Endodermal cell (in vitro differentiated cells): ENCODE data around the gene PSMD1. TPM values are rescaled to one million over a fixed set of nuclear protein-coding genes. Genes with fewer than 3 reads are reported as not detected.
"Not testable (repeated sequence)": the region's sequence is repeated elsewhere in the genome, so short reads cannot be mapped to it uniquely, and the experiment has no call there.

Source experiments
- DNase-seq: peaks from one replicate; pipeline ENCODE4 v3.0.0-alpha.2; 2017
- H3K27ac ChIP-seq: 2 replicates; pipeline ENCODE4 v1.5.1; 2013; ENCODE audit warnings: mild to moderate bottlenecking, low read depth, low read length, moderate library complexity
- H3K27me3 ChIP-seq: 2 replicates; pipeline ENCODE4 v1.6.1; 2013; ENCODE audit warnings: mild to moderate bottlenecking, low read length, moderate library complexity; ENCODE audit not compliant: insufficient read depth, control insufficient read depth, poor library complexity, severe bottlenecking
- H3K36me3 ChIP-seq: 2 replicates; pipeline ENCODE4 v1.7.0; 2013; ENCODE audit warnings: mild to moderate bottlenecking, low read length, moderate library complexity; ENCODE audit not compliant: control insufficient read depth, insufficient read depth
- H3K4me1 ChIP-seq: one replicate; pipeline ENCODE4 v1.7.0; 2013; ENCODE audit warnings: low read length; ENCODE audit not compliant: control insufficient read depth, insufficient read depth
- H3K4me3 ChIP-seq: 2 replicates; pipeline ENCODE4 v1.5.1; 2013; ENCODE audit warnings: mild to moderate bottlenecking, low read length, moderate library complexity
- H3K9ac ChIP-seq: 2 replicates; pipeline ENCODE4 v1.6.1; 2013; ENCODE audit warnings: mild to moderate bottlenecking, low read length, moderate library complexity; ENCODE audit not compliant: poor library complexity, severe bottlenecking; ENCODE audit errors: extremely low read depth
- H3K9me3 ChIP-seq: 2 replicates; pipeline ENCODE4 v1.6.1; 2013; ENCODE audit warnings: mild to moderate bottlenecking, low read length, moderate library complexity; ENCODE audit not compliant: control insufficient read depth
- H3K27ac Mint-ChIP-seq: 2 replicates; pipeline ENCODE4 v1.8.0; 2020; ENCODE audit warnings: mixed read lengths
- H3K27me3 Mint-ChIP-seq: 2 replicates; pipeline ENCODE4 v1.8.0; 2021; ENCODE audit warnings: mild to moderate bottlenecking, mixed read lengths; ENCODE audit not compliant: insufficient read depth
- H3K36me3 Mint-ChIP-seq: 2 replicates; pipeline ENCODE4 v1.8.0; 2020; ENCODE audit warnings: low read depth, mixed read lengths
- H3K4me1 Mint-ChIP-seq: 2 replicates; pipeline ENCODE4 v1.8.0; 2020; ENCODE audit warnings: mixed read lengths
- H3K4me3 Mint-ChIP-seq: 2 replicates; pipeline ENCODE4 v1.8.0; 2020; ENCODE audit warnings: mild to moderate bottlenecking, moderate library complexity, mixed read lengths
- H3K9me3 Mint-ChIP-seq: 2 replicates; pipeline ENCODE4 v1.8.0; 2020; ENCODE audit warnings: mild to moderate bottlenecking, mixed read lengths
- WGBS, 2 experiments: methylation state at CpG; one replicate each; pipeline versions ENCODE4 v1.1.5 to v1.1.7; 2013; ENCODE audit warnings: missing lambda C conversion rate in 2 of 2, mixed read lengths in 1 of 2; ENCODE audit not compliant: insufficient coverage in 1 of 2, insufficient read length in 1 of 2; 5-methylcytosine and 5-hydroxymethylcytosine counted together
- total RNA-seq, 2 donors: library from RNA; stranded (reverse); fragmentation: NEBNext Ultra II Directional in 1 of 2; extraction: Animal tissue kit (Norgen Biotek cat#: 25700) in 1 of 2; gene quantifications; 2 replicates in 1 of 2; 3 replicates in 1 of 2; pipeline ENCODE4 v1.2.1, GENCODE V29; 2021
- TF ChIP-seq, protein P1 (sequence below): fragments of 200-600 bp; sonication (generic); conservative IDR thresholded peaks from 2 replicates; pipeline ENCODE4 v1.5.0; 2021; ENCODE audit warnings: antibody characterized with exemption, mild to moderate bottlenecking

PSMD1 gene
- total RNA-seq, 2 donors from 2014 or later, result 148 to 158 TPM

DNA sequence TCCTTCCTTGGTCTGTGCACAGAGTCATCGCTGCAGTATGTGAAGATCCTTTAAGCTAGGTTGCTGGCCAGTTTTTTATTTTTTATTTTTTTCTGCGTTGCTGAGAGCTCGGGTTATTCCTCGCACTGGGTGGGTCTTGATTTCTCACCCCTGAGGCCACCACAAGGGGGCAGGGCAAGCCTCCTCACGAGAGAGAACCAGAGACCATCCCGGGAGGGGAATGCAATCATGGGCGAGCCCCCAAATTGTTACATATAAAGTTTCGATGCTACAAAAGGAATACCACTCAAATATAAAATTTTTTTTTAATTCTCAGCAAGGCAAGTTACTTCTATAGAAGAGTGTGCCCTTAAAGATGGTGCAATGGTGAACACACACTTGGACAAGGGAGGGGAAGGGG is 43.3 kb downstream of the PSMD1 start:
- Mint-ChIP-seq H3K27ac (no peak overlapping the region), H3K4me1 (peaks cover 10% of the 10 kb centered on the region), H3K27me3 (no peaks in the 10 kb centered on the region), H3K36me3 (peaks cover 70% of the 10 kb centered on the region), H3K9me3 (peaks cover 40% of the 10 kb centered on the region), H3K4me3 (no peak overlapping the region)
- WGBS, 2 experiments, result 87 to 94% methylated on average over 3 to 8 of the region's 8 CpGs
- peak; percentile 85 for DNase-seq
- Histone ChIP-seq H3K4me3 (peak overlapping the region; percentile 70), H3K9ac (no peak overlapping the region), H3K36me3 (peaks cover 71% of the 10 kb centered on the region), H3K4me1 (peaks cover 2% of the 10 kb centered on the region), H3K27me3 (no peaks in the 10 kb centered on the region), H3K27ac (no peak overlapping the region), H3K9me3 (peaks cover 40% of the 10 kb centered on the region)
- TF ChIP-seq, protein P1, sequence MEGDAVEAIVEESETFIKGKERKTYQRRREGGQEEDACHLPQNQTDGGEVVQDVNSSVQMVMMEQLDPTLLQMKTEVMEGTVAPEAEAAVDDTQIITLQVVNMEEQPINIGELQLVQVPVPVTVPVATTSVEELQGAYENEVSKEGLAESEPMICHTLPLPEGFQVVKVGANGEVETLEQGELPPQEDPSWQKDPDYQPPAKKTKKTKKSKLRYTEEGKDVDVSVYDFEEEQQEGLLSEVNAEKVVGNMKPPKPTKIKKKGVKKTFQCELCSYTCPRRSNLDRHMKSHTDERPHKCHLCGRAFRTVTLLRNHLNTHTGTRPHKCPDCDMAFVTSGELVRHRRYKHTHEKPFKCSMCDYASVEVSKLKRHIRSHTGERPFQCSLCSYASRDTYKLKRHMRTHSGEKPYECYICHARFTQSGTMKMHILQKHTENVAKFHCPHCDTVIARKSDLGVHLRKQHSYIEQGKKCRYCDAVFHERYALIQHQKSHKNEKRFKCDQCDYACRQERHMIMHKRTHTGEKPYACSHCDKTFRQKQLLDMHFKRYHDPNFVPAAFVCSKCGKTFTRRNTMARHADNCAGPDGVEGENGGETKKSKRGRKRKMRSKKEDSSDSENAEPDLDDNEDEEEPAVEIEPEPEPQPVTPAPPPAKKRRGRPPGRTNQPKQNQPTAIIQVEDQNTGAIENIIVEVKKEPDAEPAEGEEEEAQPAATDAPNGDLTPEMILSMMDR, result peak; percentile 49

DNA sequence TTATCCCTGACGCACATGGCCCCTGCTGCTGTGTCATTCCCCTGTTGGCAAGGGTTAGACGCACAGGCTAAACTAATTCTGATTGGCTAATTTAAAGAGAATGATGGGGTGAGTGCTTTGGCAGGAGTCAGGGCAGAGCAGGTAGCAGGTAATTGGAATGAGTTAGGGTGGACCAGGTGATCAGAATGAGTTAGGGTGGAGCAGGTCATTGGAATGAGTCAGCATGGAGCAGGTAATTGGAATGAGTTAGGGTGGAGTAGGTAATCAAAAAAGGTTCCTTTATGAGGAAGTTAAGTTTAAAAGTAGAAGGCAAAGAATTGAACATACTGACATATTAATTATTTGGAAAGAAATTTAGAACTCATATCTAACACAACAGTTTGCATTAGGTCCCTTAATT is 43.7 kb downstream of the PSMD1 start:
- H3K27ac ChIP-seq, H3K4me3 Mint-ChIP-seq, H3K27me3 Mint-ChIP-seq, DNase-seq, H3K4me1 ChIP-seq, H3K9ac ChIP-seq, H3K4me1 Mint-ChIP-seq, H3K27ac Mint-ChIP-seq, H3K27me3 ChIP-seq: not testable (repeated sequence)
- H3K9me3 ChIP-seq, result peaks cover 36% of the 10 kb centered on the region
- peaks cover 37% of the 10 kb centered on the region for H3K9me3 Mint-ChIP-seq
- WGBS, 2 experiments, result 77 to 95% methylated on average over 2 of the region's 2 CpGs
- peaks cover 71% of the 10 kb centered on the region for H3K36me3 ChIP-seq
- peak overlapping the region; percentile 70 for H3K4me3 ChIP-seq
- H3K36me3 Mint-ChIP-seq, result peaks cover 66% of the 10 kb centered on the region

DNA sequence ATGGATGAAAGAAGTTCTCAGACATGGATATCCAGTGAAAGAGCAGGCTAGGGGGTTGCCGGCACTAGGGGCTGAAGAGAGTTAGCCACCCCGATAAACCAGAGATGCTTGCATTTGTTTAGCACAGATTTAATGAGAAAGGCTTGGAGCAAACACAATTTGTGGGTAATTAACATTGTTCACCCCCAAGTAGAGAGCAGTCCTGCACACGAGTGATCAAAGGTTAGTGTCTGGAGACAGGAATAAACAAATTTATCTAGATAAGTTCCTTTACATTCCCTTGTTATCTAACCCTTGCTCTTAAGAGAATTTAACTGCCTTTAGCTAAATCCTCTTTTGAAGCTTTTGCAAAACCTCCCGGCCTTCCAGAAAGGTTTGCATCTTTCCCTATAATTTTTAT is 44.3 kb downstream of the PSMD1 start:
- Histone ChIP-seq H3K36me3 (peaks cover 71% of the 10 kb centered on the region), H3K9ac (peak overlapping the region; percentile 4), H3K4me1 (peaks cover 2% of the 10 kb centered on the region), H3K4me3 (peak overlapping the region; percentile 70), H3K27me3 (no peaks in the 10 kb centered on the region), H3K27ac (no peak overlapping the region), H3K9me3 (peaks cover 34% of the 10 kb centered on the region)
- Mint-ChIP-seq H3K36me3 (peaks cover 65% of the 10 kb centered on the region), H3K4me1 (peaks cover 10% of the 10 kb centered on the region), H3K27ac (peak overlapping the region; percentile 55), H3K27me3 (no peaks in the 10 kb centered on the region), H3K4me3 (peak overlapping the region; percentile 1), H3K9me3 (peaks cover 37% of the 10 kb centered on the region)
- TF ChIP-seq, protein P1, result no peak
- WGBS, 2 experiments, result 82 to 93% methylated on average over 2 to 4 of the region's 4 CpGs
- DNase-seq, result no peak

DNA sequence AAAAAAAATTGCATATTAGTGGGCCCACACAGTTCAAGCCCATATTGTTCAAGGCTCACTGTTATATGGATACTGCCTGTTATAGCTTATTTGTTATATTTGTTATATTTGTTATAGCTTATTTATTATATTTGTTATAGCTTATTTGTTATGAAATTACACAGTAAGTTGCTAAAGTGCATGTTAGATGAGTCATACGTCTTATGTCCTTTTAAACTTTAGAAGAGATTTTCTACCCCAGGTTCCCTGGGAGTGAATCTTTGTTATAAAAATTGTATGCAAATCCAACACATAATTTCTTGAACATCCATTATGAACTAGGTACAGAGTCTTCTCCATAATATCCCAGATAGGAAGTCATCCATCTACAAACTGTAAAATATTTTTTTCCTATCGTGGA is 46.1 kb downstream of the PSMD1 start:
- no peak overlapping the region for H3K27ac ChIP-seq
- H3K36me3 ChIP-seq, result peaks cover 72% of the 10 kb centered on the region
- peaks cover 53% of the 10 kb centered on the region for H3K36me3 Mint-ChIP-seq
- peaks cover 35% of the 10 kb centered on the region for H3K9me3 Mint-ChIP-seq
- TF ChIP-seq, protein P1, result no peak
- no peak overlapping the region for H3K4me3 ChIP-seq
- no peak for DNase-seq
- no peak overlapping the region for H3K9ac ChIP-seq
- H3K27me3 ChIP-seq, result no peaks in the 10 kb centered on the region
- 100% methylated on average over 2 of the region's 2 CpGs; no CpG with 5 or more reads in 1 of the 2 experiments for WGBS, 2 experiments
- H3K4me1 ChIP-seq, result peaks cover 2% of the 10 kb centered on the region
- no peaks in the 10 kb centered on the region for H3K27me3 Mint-ChIP-seq
- peaks cover 31% of the 10 kb centered on the region for H3K9me3 ChIP-seq
- H3K4me3 Mint-ChIP-seq, result no peak overlapping the region
- no peak overlapping the region for H3K27ac Mint-ChIP-seq
- peaks cover 10% of the 10 kb centered on the region for H3K4me1 Mint-ChIP-seq
